Liver (tissue), 9 donors: ENCODE measurements around the gene RIMBP2. TPM values are rescaled to one million over a fixed set of nuclear protein-coding genes. Genes with fewer than 3 reads are reported as not detected.

Experiments
- DNase-seq: peaks from one replicate; pipeline ENCODE4 v3.0.0-alpha.2; 2017; ENCODE audit warnings: low spot score
- H3K27ac ChIP-seq, 2 donors: one replicate each; pipeline ENCODE4 v1.7.0; 2013; ENCODE audit warnings: inconsistent platforms in 2 of 2, low read length in 2 of 2, control low read depth in 1 of 2, low read depth in 1 of 2, mild to moderate bottlenecking in 1 of 2
- H3K27me3 ChIP-seq, 4 donors: one replicate each; pipeline versions ENCODE4 v1.6.1 to v1.7.0; 2013; ENCODE audit warnings: low read length in 3 of 4, inconsistent platforms in 1 of 4, mild to moderate bottlenecking in 1 of 4, moderate library complexity in 1 of 4; ENCODE audit not compliant: control insufficient read depth in 4 of 4, insufficient read depth in 4 of 4
- H3K36me3 ChIP-seq, 4 donors: one replicate each; pipeline versions ENCODE4 v1.6.1 to v1.7.0; 2013; ENCODE audit warnings: low read length in 3 of 4, mild to moderate bottlenecking in 3 of 4, low read depth in 1 of 4, moderate library complexity in 1 of 4; ENCODE audit not compliant: control insufficient read depth in 4 of 4, insufficient read depth in 3 of 4
- H3K4me1 ChIP-seq, 4 donors: one replicate each; pipeline versions ENCODE4 v1.6.1 to v1.7.0; 2013; ENCODE audit warnings: low read length in 3 of 4, mild to moderate bottlenecking in 3 of 4, moderate library complexity in 1 of 4; ENCODE audit not compliant: control insufficient read depth in 4 of 4, insufficient read depth in 4 of 4
- H3K4me3 ChIP-seq, 3 donors: one replicate each; pipeline versions ENCODE4 v1.6.1 to v1.7.0; 2013; ENCODE audit warnings: low read length in 3 of 3, control low read depth in 1 of 3, low read depth in 1 of 3, mild to moderate bottlenecking in 1 of 3
- H3K9ac ChIP-seq, 2 donors: one replicate each; pipeline ENCODE4 v1.7.0; 2013; ENCODE audit warnings: low read length in 2 of 2, mild to moderate bottlenecking in 2 of 2, moderate library complexity in 2 of 2, control low read depth in 1 of 2, low read depth in 1 of 2
- H3K9me3 ChIP-seq, 4 donors: one replicate each; pipeline versions ENCODE4 v1.6.1 to v1.7.0; 2013; ENCODE audit warnings: low read length in 3 of 4; ENCODE audit not compliant: control insufficient read depth in 4 of 4
- EGR1 ChIP-seq, 2 donors: IDR thresholded peaks; 2 replicates each; pipeline ENCODE4 v1.6.1; 2016 to 2018; ENCODE audit warnings: antibody characterized with exemption in 2 of 2, low read depth in 2 of 2
- FOXA1 ChIP-seq: IDR thresholded peaks from 2 replicates; pipeline ENCODE4 v1.6.1; 2016; ENCODE audit warnings: antibody characterized with exemption
- FOXA2 ChIP-seq: IDR thresholded peaks from 2 replicates; pipeline ENCODE4 v1.6.1; 2016; ENCODE audit warnings: antibody characterized with exemption
- GABPA ChIP-seq, 2 donors: IDR thresholded peaks in 1 of 2; conservative IDR thresholded peaks in 1 of 2; 2 replicates each; pipeline ENCODE4 v1.6.1; 2016; ENCODE audit warnings: antibody characterized with exemption in 2 of 2, mild to moderate bottlenecking in 1 of 2, moderate library complexity in 1 of 2
- HNF4A ChIP-seq, 2 donors: conservative IDR thresholded peaks; 2 replicates each; pipeline ENCODE4 v1.6.1; 2016; ENCODE audit warnings: antibody characterized with exemption in 2 of 2, mild to moderate bottlenecking in 2 of 2
- HNF4G ChIP-seq: IDR thresholded peaks from 2 replicates; pipeline ENCODE4 v1.6.1; 2016; ENCODE audit warnings: antibody characterized with exemption
- JUND ChIP-seq, 2 donors: IDR thresholded peaks; 2 replicates each; pipeline ENCODE4 v1.6.1; 2016; ENCODE audit warnings: antibody characterized with exemption in 2 of 2
- NR2F2 ChIP-seq: IDR thresholded peaks from 2 replicates; pipeline ENCODE4 v1.6.1; 2016; ENCODE audit warnings: antibody characterized with exemption
- RAD21 ChIP-seq, 2 donors: IDR thresholded peaks; 2 replicates each; pipeline ENCODE4 v1.6.1; 2016; ENCODE audit warnings: antibody characterized with exemption in 2 of 2, mild to moderate bottlenecking in 2 of 2
- RXRA ChIP-seq, 2 donors: IDR thresholded peaks; 2 replicates each; pipeline ENCODE4 v1.6.1; 2017 to 2018; ENCODE audit warnings: antibody characterized with exemption in 2 of 2, mild to moderate bottlenecking in 1 of 2
- SP1 ChIP-seq: IDR thresholded peaks from 2 replicates; pipeline ENCODE4 v1.6.1; 2018; ENCODE audit warnings: antibody characterized with exemption, mild to moderate bottlenecking
- TAF1 ChIP-seq: conservative IDR thresholded peaks from 2 replicates; pipeline ENCODE4 v1.6.1; 2016; ENCODE audit warnings: antibody characterized with exemption, mild to moderate bottlenecking
- YY1 ChIP-seq: IDR thresholded peaks from 2 replicates; pipeline ENCODE4 v1.6.1; 2016; ENCODE audit warnings: antibody characterized with exemption, mild to moderate bottlenecking
- WGBS: extraction: QIAGEN DNeasy Blood & Tissue Kit; methylation state at CpG from one replicate; pipeline ENCODE4 v1.1.7; 2013; 5-methylcytosine and 5-hydroxymethylcytosine counted together
- polyA plus RNA-seq, 2 donors: library from polyadenylated mRNA; stranded (reverse) in 1 of 2; unstranded in 1 of 2; fragments of 200-250 nt in 1 of 2; fragments of >200 nt in 1 of 2; fragmentation: Nextera tagmentation in 1 of 2; extraction: Ambion mirVana in 1 of 2; gene quantifications; one replicate each; pipeline versions ENCODE4 v1.2.1 to v1.2.3, GENCODE V29; 2013 to 2015
- total RNA-seq, 2 donors: library from RNA; depleted of rRNA; stranded (reverse); fragments of >200 nt; gene quantifications; one replicate each; pipeline ENCODE4 v1.2.3, GENCODE V29; 2014
- TF ChIP-seq, protein P1 (sequence below): fragments of 150-350 bp; IDR thresholded peaks from 2 replicates; pipeline ENCODE4 v1.5.1; 2017; ENCODE audit warnings: improper control_type of control experiment, low read depth, low read length; ENCODE audit not compliant: missing input control
- TF ChIP-seq, protein P2 (sequence below): IDR thresholded peaks from 2 replicates; pipeline ENCODE4 v1.6.1; 2016; ENCODE audit warnings: antibody characterized with exemption
- TF ChIP-seq, protein P3 (sequence below): IDR thresholded peaks from 2 replicates; pipeline ENCODE4 v1.6.1; 2016; ENCODE audit warnings: antibody characterized with exemption
- TF ChIP-seq, protein P4 (sequence below): IDR thresholded peaks from 2 replicates; pipeline ENCODE4 v1.6.1; 2016; ENCODE audit warnings: antibody characterized with exemption
- donor health status: healthy.
- donor health status: healthy.
- donor health status: healthy.
- donor health status: healthy.
- donor health status: healthy.

RIMBP2 gene
- total and polyA plus RNA-seq, 4 donors = 0.01 to 0.17 (median 0.09) TPM; not detected in 1

DNA sequence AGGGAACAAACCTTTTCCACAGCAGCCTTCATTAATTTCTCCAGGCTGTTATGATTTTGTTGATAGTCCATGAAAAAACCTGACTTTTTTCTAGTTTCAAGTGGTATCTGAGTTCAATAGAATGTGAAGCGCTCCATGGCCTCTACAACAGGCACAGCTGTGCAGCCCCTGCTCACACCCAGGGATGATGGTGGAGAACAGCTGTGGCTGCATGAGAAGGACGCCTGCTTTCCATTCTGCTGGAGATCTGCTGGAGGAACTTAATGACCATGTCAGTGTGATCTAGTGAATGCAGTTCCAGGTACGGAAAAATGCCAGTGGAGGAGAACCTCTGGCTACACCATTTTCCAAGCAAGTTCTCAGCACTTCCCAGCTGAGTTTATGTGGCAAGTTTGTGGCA lies 297.8 kb downstream of the RIMBP2 start:
- Histone ChIP-seq H3K4me3 (no peak overlapping the region), H3K27ac (no peak overlapping the region), H3K9ac (no peak overlapping the region), H3K9me3 (no peaks in the 10 kb centered on the region), H3K36me3 (no peaks in the 10 kb centered on the region), H3K27me3 (peaks cover 0 to 6% (median 2%) of the 10 kb centered on the region in 4 donors), H3K4me1 (no peaks in the 10 kb centered on the region)
- no peak for DNase-seq
- TF ChIP-seq NR2F2 (no peak), RAD21 (IDR thresholded peaks at IDR 0.05) (no peak), FOXA2 (no peak), EGR1 (IDR thresholded peaks at IDR 0.05; ENCODE audit: low read depth in 2 of 2) (no peak), FOXA1 (no peak), HNF4G (no peak), TAF1 (no peak), JUND (IDR thresholded peaks at IDR 0.05) (no peak), HNF4A (conservative IDR thresholded peaks at IDR 0.05) (no peak), RXRA (IDR thresholded peaks at IDR 0.05) (no peak), GABPA (IDR thresholded peaks at IDR 0.05 in 1 of 2, conservative IDR thresholded peaks at IDR 0.05 in 1 of 2) (no peak), SP1 (no peak)
- TF ChIP-seq, protein P1, sequence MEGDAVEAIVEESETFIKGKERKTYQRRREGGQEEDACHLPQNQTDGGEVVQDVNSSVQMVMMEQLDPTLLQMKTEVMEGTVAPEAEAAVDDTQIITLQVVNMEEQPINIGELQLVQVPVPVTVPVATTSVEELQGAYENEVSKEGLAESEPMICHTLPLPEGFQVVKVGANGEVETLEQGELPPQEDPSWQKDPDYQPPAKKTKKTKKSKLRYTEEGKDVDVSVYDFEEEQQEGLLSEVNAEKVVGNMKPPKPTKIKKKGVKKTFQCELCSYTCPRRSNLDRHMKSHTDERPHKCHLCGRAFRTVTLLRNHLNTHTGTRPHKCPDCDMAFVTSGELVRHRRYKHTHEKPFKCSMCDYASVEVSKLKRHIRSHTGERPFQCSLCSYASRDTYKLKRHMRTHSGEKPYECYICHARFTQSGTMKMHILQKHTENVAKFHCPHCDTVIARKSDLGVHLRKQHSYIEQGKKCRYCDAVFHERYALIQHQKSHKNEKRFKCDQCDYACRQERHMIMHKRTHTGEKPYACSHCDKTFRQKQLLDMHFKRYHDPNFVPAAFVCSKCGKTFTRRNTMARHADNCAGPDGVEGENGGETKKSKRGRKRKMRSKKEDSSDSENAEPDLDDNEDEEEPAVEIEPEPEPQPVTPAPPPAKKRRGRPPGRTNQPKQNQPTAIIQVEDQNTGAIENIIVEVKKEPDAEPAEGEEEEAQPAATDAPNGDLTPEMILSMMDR = no peak
- TF ChIP-seq, protein P2, sequence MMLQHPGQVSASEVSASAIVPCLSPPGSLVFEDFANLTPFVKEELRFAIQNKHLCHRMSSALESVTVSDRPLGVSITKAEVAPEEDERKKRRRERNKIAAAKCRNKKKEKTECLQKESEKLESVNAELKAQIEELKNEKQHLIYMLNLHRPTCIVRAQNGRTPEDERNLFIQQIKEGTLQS = no peak
- TF ChIP-seq, protein P3, sequence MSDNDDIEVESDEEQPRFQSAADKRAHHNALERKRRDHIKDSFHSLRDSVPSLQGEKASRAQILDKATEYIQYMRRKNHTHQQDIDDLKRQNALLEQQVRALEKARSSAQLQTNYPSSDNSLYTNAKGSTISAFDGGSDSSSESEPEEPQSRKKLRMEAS = no peak
- TF ChIP-seq, protein P4, sequence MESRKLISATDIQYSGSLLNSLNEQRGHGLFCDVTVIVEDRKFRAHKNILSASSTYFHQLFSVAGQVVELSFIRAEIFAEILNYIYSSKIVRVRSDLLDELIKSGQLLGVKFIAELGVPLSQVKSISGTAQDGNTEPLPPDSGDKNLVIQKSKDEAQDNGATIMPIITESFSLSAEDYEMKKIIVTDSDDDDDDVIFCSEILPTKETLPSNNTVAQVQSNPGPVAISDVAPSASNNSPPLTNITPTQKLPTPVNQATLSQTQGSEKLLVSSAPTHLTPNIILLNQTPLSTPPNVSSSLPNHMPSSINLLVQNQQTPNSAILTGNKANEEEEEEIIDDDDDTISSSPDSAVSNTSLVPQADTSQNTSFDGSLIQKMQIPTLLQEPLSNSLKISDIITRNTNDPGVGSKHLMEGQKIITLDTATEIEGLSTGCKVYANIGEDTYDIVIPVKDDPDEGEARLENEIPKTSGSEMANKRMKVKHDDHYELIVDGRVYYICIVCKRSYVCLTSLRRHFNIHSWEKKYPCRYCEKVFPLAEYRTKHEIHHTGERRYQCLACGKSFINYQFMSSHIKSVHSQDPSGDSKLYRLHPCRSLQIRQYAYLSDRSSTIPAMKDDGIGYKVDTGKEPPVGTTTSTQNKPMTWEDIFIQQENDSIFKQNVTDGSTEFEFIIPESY = no peak
- WGBS = 75% methylated on average over 3 of the region's 3 CpGs

DNA sequence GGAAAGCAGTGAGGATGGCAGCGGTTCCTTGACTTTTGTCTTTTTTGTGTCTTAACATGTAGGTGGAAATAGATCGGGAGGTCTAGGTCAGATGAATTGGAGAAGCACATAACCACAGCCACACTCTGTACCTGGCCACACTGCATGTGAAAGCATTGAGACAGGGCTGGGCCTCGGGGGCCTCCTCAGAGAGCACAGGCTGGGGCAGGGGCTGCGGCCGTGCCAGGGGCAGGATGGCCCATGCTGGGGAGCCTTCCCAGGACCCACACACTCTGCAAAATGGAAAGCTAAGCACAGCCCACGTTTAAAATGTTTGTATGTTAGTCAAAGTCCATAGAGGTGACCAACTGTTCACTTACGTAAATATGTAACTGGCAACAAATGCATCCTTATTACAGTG lies 301.7 kb downstream of the RIMBP2 start:
- TF ChIP-seq RXRA (IDR thresholded peaks at IDR 0.05) = no peak
- TF ChIP-seq HNF4A (conservative IDR thresholded peaks at IDR 0.05) = no peak
- TF ChIP-seq FOXA2 = no peak
- no peak for TF ChIP-seq NR2F2
- no peak for TF ChIP-seq YY1
- TF ChIP-seq, protein P3 = no peak
- no peak for TF ChIP-seq FOXA1
- TF ChIP-seq RAD21 (IDR thresholded peaks at IDR 0.05) = no peak
- TF ChIP-seq, protein P2 = no peak
- no peak for TF ChIP-seq JUND (IDR thresholded peaks at IDR 0.05)
- TF ChIP-seq, protein P1 = no peak
- TF ChIP-seq EGR1 (IDR thresholded peaks at IDR 0.05; ENCODE audit: low read depth in 2 of 2) = no peak
- DNase-seq = no peak
- H3K4me1 ChIP-seq = no peaks in the 10 kb centered on the region
- no peak overlapping the region for H3K9ac ChIP-seq
- H3K9me3 ChIP-seq = no peaks in the 10 kb centered on the region
- peaks cover 0 to 6% (median 2%) of the 10 kb centered on the region in 4 donors for H3K27me3 ChIP-seq
- WGBS = 77% methylated on average over 7 of the region's 7 CpGs
- H3K4me3 ChIP-seq = no peak overlapping the region
- no peak overlapping the region for H3K27ac ChIP-seq
- no peaks in the 10 kb centered on the region for H3K36me3 ChIP-seq
